Fibroblast of pulmonary artery (primary cell): ENCODE data around the gene GART.

Experiments
- DNase-seq: peaks from one replicate; pipeline ENCODE4 v3.0.0-alpha.2; 2010; ENCODE audit warnings: low read depth
- H3K4me3 ChIP-seq: replicated peaks from 2 replicates; pipeline ENCODE4 v1.5.1; 2011; ENCODE audit warnings: low read depth, mild to moderate bottlenecking, control low read depth, low read length, moderate library complexity
- TF ChIP-seq, protein P1 (sequence below): IDR thresholded peaks from 2 replicates; pipeline ENCODE4 v1.5.1; 2011; ENCODE audit warnings: mild to moderate bottlenecking, control low read depth, low read length, inconsistent platforms; ENCODE audit errors: missing control alignments

The GART gene

DNA sequence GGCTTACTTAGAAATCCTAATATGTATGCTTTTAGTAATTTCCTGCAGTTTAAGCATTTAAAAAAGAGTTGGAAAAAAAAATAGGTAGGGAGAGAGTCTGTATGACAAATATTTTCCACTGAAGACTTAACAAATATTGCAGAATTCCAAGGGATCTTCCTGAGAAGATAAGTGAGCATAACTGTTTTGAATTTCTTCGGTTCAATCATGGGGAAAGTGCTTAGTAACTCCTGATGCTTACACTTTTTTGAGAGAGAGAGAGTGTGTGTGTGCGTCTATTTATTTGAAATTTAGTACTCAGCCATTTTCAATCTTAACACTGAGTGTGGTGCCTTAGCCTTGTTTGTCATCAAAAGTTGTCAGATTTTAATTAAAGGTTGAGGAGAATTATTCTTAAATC lies 19.5 kb upstream of the GART start:
- DNase-seq: peak; percentile 25
- TF ChIP-seq, protein P1, sequence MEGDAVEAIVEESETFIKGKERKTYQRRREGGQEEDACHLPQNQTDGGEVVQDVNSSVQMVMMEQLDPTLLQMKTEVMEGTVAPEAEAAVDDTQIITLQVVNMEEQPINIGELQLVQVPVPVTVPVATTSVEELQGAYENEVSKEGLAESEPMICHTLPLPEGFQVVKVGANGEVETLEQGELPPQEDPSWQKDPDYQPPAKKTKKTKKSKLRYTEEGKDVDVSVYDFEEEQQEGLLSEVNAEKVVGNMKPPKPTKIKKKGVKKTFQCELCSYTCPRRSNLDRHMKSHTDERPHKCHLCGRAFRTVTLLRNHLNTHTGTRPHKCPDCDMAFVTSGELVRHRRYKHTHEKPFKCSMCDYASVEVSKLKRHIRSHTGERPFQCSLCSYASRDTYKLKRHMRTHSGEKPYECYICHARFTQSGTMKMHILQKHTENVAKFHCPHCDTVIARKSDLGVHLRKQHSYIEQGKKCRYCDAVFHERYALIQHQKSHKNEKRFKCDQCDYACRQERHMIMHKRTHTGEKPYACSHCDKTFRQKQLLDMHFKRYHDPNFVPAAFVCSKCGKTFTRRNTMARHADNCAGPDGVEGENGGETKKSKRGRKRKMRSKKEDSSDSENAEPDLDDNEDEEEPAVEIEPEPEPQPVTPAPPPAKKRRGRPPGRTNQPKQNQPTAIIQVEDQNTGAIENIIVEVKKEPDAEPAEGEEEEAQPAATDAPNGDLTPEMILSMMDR: no peak
- H3K4me3 ChIP-seq: no peak overlapping the region

DNA sequence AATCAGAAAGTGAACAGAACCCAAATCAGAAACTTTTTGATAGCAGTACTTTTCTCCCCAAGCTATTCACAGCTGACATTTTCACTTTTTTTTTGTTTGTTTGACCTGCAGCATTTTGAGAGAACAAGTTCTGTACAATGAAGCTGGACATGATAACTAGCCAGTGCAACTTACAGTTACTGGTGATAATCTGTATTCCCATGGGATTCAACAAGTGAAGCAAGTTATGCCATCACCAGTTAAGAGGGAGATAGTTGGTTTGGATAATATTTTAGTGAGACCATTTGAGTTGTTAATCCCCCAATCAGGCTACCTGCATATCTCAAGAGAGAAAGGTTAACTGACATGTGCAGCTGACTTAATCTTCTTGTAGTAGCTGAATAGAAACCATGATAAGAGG lies 19.0 kb upstream of the GART start:
- TF ChIP-seq, protein P1: no peak
- no peak for DNase-seq
- no peak overlapping the region for H3K4me3 ChIP-seq

DNA sequence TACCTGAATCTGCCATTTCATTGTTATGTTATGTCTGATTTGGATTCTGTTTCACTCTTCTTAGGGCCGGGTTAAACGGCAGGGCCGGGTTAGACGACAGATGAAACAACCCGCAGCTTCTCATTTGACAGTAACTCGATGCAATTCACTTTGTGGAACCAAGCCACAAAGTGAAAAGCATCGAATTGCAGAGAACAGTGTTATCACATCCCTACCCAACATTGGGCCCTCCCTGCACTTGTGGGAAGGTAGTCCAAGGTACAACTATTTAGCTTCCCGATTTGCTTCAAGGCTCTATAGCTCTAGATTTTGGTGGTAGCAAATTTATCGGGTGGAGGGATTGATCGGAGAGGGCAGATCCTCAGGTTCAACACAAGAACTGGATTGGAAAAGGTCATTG lies 17.9 kb upstream of the GART start:
- no peak overlapping the region for H3K4me3 ChIP-seq

DNA sequence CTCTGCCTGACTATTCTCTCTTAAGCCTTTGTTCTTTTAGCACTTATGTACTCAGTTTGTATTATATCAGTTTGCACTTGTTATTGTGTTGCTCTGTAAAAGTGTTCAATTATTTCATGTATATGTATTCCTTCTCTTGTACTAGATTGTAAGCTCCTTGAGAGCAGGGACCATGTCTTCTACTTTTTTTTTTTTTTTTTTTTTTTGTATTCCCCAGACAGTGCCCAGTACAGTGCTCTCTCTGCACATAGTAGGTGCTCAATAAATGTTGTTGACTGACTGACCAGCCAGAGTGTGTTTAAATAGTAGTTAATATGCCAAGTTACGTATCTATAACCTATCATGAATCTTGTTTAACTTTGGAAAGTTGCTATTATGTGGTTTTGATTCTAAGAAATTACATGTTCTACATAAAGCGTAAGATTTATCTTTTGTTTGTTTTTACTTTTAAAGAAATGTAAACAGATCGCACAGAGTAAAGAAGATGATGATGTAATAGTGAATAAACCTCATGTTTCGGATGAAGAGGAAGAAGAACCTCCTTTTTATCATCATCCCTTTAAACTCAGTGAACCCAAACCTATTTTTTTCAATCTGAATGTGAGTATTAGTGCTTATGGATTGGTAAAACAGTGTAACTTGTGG lies 17.0 kb upstream of the GART start:
- H3K4me3 ChIP-seq: no peak overlapping the region
- TF ChIP-seq, protein P1: no peak
- no peak for DNase-seq

More for the DNA sequence above, 17.9 kb upstream of the GART start:
- DNase-seq: no peak
- TF ChIP-seq, protein P1: no peak

DNA sequence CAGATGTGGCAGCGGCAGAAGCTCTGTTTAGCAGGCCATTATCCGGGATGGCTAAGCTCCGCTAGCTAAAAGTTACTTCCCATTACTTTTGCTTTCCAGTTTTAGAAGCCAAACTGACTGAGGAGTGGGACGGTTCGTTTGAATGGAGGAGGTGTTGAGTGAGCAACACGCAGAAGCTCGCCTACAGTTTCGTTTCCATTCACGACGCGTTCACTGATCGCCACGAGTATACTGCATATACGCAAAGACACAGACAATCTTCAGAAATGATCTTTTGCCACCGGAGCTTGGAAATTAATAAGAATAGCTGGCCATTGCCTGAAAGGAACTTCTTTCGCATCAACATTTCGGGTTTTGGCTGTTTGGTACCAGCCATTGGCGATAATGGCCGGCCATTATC lies 15.5 kb upstream of the GART start:
- TF ChIP-seq, protein P1: no peak
- no peak for DNase-seq
- no peak overlapping the region for H3K4me3 ChIP-seq

DNA sequence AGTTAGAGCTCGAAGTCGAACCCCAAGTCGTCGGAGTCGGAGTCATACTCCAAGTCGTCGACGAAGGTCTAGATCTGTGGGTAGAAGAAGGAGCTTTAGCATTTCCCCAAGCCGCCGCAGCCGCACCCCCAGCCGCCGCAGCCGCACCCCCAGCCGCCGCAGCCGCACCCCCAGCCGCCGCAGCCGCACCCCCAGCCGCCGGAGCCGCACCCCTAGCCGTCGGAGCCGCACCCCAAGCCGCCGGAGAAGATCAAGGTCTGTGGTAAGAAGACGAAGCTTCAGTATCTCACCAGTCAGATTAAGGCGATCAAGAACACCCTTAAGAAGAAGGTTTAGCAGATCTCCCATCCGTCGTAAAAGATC lies 13.0 kb upstream of the GART start:
- no peak overlapping the region for H3K4me3 ChIP-seq
- TF ChIP-seq, protein P1: no peak
- no peak for DNase-seq

DNA sequence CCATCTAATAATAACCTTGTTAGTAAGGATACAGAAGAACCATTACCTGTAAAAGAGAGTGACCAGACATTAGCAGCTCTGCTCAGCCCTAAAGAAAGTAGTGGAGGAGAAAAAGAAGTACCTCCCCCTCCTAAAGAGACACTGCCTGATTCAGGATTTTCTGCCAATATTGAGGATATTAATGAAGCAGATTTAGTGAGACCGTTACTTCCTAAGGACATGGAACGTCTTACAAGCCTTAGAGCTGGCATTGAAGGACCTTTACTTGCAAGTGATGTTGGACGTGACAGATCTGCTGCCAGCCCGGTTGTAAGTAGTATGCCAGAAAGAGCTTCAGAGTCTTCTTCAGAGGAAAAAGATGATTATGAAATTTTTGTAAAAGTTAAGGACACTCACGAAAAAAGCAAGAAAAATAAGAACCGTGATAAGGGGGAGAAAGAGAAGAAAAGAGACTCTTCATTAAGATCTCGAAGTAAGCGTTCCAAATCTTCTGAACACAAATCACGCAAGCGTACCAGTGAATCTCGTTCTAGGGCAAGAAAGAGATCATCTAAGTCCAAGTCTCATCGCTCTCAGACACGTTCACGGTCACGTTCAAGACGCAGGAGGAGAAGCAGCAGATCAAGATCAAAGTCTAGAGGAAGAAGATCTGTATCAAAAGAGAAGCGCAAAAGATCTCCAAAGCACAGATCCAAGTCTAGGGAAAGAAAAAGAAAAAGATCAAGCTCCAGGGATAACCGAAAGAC lies 12.5 kb upstream of the GART start:
- H3K4me3 ChIP-seq: no peak overlapping the region
- no peak for DNase-seq
- TF ChIP-seq, protein P1: no peak
